ENCODE data around the gene FPR1. TPM values are rescaled to one million over a fixed set of nuclear protein-coding genes. Genes with fewer than 3 reads are reported as not detected.

Gene FPR1
- total RNA-seq, 1 donor from 2014 or later, result not detected

- H3K27ac Mint-ChIP-seq (ENCODE audit: unreplicated experiment), result peak overlapping the region; percentile 22
- peaks cover 6% of the 10 kb centered on the region for H3K27me3 Mint-ChIP-seq (ENCODE audit: unreplicated experiment)
- peaks cover 13% of the 10 kb centered on the region for H3K4me1 Mint-ChIP-seq (ENCODE audit: low read depth, unreplicated experiment)
- H3K9me3 Mint-ChIP-seq (ENCODE audit: unreplicated experiment), result peaks cover 20% of the 10 kb centered on the region
- TF ChIP-seq CTCF (IDR thresholded peaks at IDR 0.05; ENCODE audit: partially characterized antibody, unreplicated experiment), result no peak
- DNase-seq, result no peak
- no peak overlapping the region for H3K4me3 Mint-ChIP-seq (ENCODE audit: unreplicated experiment)
- H3K36me3 Mint-ChIP-seq (ENCODE audit: unreplicated experiment), result no peaks in the 10 kb centered on the region
These were observed 24.3 kb downstream of the FPR1 start for GRCh38 chr19:51727349-51727880.

- Mint-ChIP-seq H3K27ac (ENCODE audit: unreplicated experiment) (peak overlapping the region; percentile 40), H3K36me3 (ENCODE audit: unreplicated experiment) (no peaks in the 10 kb centered on the region), H3K9me3 (ENCODE audit: unreplicated experiment) (peaks cover 20% of the 10 kb centered on the region), H3K4me1 (ENCODE audit: low read depth, unreplicated experiment) (peaks cover 13% of the 10 kb centered on the region), H3K4me3 (ENCODE audit: unreplicated experiment) (peak overlapping the region; percentile 11), H3K27me3 (ENCODE audit: unreplicated experiment) (peaks cover 6% of the 10 kb centered on the region)
- no peak for DNase-seq
- TF ChIP-seq CTCF (IDR thresholded peaks at IDR 0.05; ENCODE audit: partially characterized antibody, unreplicated experiment), result no peak
These were observed 25.6 kb downstream of the FPR1 start for GRCh38 chr19:51726049-51726448.

- peak overlapping the region; percentile 31 for H3K4me3 Mint-ChIP-seq (ENCODE audit: unreplicated experiment)
- TF ChIP-seq CTCF (IDR thresholded peaks at IDR 0.05; ENCODE audit: partially characterized antibody, unreplicated experiment), result no peak
- H3K27me3 Mint-ChIP-seq (ENCODE audit: unreplicated experiment), result peaks cover 6% of the 10 kb centered on the region
- no peaks in the 10 kb centered on the region for H3K36me3 Mint-ChIP-seq (ENCODE audit: unreplicated experiment)
- DNase-seq, result peak; percentile 69
- peaks cover 18% of the 10 kb centered on the region for H3K9me3 Mint-ChIP-seq (ENCODE audit: unreplicated experiment)
- H3K27ac Mint-ChIP-seq (ENCODE audit: unreplicated experiment), result peak overlapping the region; percentile 90
- H3K4me1 Mint-ChIP-seq (ENCODE audit: low read depth, unreplicated experiment), result peaks cover 13% of the 10 kb centered on the region
These were observed 27.1 kb downstream of the FPR1 start for GRCh38 chr19:51724543-51724942.

DNA sequence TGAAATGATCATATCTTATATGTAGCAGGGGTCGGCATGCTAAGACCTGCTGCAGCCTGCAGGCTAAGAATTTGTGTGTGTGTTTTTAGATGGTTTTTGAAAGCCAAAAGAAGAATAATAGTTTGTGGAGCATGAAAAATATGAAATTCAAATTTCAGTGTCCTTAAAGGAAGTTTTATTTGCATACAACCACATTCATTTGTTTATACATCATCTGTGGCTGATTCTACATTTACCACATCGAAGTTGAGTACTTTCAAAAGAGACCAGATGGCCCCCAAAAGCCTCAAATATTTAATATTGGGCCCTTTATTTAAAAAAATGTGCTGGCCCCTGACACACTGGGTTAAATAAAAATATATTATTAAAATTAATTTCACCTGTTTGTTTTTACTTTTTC lies 29.2 kb downstream of the FPR1 start:
- H3K36me3 Mint-ChIP-seq (ENCODE audit: unreplicated experiment), result peaks cover 5% of the 10 kb centered on the region
- H3K4me1 Mint-ChIP-seq (ENCODE audit: low read depth, unreplicated experiment), result peaks cover 16% of the 10 kb centered on the region
- no peak for DNase-seq
- H3K27ac Mint-ChIP-seq (ENCODE audit: unreplicated experiment), result no peak overlapping the region
- H3K9me3 Mint-ChIP-seq (ENCODE audit: unreplicated experiment), result peaks cover 20% of the 10 kb centered on the region
- no peak for TF ChIP-seq CTCF (IDR thresholded peaks at IDR 0.05; ENCODE audit: partially characterized antibody, unreplicated experiment)
- H3K27me3 Mint-ChIP-seq (ENCODE audit: unreplicated experiment), result peaks cover 9% of the 10 kb centered on the region
- H3K4me3 Mint-ChIP-seq (ENCODE audit: unreplicated experiment), result no peak overlapping the region

DNA sequence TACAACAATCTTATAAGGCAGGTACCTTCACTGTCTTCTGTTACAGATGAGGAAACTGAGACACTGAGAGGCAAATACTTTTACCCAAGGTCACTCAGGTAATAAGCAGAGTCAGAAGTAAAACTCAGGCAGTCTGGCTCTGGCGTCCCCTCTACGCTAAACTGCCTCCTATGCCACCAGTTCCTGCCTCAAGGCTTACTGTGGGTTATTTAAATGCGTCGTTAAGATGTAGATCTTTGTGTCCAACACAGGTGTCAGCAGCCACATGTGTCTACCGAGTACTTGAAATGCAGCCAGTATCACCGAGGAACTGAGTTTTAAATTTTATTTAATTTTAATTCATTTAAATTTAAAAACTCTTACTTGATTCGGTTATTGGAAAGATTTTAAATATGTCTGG lies 29.8 kb downstream of the FPR1 start:
- Mint-ChIP-seq H3K4me1 (ENCODE audit: low read depth, unreplicated experiment) (peaks cover 16% of the 10 kb centered on the region), H3K27ac (ENCODE audit: unreplicated experiment) (no peak overlapping the region), H3K4me3 (ENCODE audit: unreplicated experiment) (no peak overlapping the region), H3K36me3 (ENCODE audit: unreplicated experiment) (peaks cover 5% of the 10 kb centered on the region), H3K9me3 (ENCODE audit: unreplicated experiment) (peaks cover 20% of the 10 kb centered on the region), H3K27me3 (ENCODE audit: unreplicated experiment) (peaks cover 9% of the 10 kb centered on the region)
- TF ChIP-seq CTCF (IDR thresholded peaks at IDR 0.05; ENCODE audit: partially characterized antibody, unreplicated experiment), result no peak
- no peak for DNase-seq

Data from glutamatergic neuron (in vitro differentiated cells).